GM12865 (cell line): ENCODE results near the gene CACNA2D1.
"Not testable (repeated sequence)": the region's sequence is repeated elsewhere in the genome, so short reads cannot be mapped to it uniquely, and the experiment has no call there.

Source experiments
- DNase-seq: peaks from one replicate; pipeline ENCODE4 v3.0.0; 2010; ENCODE audit warnings: low read depth
- H3K4me3 ChIP-seq: 2 replicates; pipeline ENCODE4 v1.5.1; 2011; ENCODE audit warnings: mild to moderate bottlenecking, low read depth, low read length, control low read depth
- TF ChIP-seq, protein P1 (sequence below): IDR thresholded peaks from 2 replicates; pipeline ENCODE4 v1.5.1; 2011; ENCODE audit warnings: low read length, control low read depth, low read depth, inconsistent platforms; ENCODE audit not compliant: insufficient read depth; ENCODE audit errors: missing control alignments

The CACNA2D1 gene

DNA sequence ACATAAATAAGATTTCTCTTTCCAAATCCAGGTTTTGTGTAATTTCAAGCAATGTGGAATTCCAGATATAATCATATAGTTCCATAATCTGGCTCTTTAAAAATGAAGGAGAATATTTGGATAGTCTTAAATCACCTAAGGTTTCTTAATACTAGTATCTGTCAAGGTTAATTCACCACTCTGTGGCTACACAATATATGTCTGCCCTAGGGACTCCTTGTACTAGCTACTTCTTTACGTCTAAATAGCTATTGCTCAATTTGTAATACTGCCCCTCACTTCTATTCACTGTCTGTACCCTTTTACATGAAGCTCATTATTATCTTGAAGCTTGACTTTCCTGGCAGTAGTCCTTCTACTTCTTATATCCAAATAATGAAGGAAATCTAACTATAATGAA, 47.2 kb downstream of the CACNA2D1 start:
- TF ChIP-seq, protein P1, sequence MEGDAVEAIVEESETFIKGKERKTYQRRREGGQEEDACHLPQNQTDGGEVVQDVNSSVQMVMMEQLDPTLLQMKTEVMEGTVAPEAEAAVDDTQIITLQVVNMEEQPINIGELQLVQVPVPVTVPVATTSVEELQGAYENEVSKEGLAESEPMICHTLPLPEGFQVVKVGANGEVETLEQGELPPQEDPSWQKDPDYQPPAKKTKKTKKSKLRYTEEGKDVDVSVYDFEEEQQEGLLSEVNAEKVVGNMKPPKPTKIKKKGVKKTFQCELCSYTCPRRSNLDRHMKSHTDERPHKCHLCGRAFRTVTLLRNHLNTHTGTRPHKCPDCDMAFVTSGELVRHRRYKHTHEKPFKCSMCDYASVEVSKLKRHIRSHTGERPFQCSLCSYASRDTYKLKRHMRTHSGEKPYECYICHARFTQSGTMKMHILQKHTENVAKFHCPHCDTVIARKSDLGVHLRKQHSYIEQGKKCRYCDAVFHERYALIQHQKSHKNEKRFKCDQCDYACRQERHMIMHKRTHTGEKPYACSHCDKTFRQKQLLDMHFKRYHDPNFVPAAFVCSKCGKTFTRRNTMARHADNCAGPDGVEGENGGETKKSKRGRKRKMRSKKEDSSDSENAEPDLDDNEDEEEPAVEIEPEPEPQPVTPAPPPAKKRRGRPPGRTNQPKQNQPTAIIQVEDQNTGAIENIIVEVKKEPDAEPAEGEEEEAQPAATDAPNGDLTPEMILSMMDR, result no peak
- H3K4me3 ChIP-seq, result no peak overlapping the region
- DNase-seq, result no peak

DNA sequence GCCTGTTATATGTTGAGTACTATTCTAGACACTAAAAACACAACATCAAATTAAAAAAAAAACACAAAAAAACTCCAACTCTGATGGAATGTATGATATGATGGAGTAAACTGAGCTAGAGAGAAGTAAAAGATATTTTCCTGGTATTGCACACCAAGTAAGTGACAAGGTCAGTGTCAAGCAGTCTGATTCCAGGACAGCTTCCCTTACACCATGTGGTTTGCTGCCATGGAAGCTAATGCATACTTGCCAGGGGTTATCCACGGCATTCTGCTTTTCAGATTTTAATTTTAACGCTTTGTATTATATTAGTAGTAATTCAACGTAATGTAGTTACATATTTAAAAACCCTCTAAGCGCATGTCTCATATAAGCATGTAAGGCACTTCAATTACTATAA, 48.4 kb downstream of the CACNA2D1 start:
- no peak overlapping the region for H3K4me3 ChIP-seq
- no peak for DNase-seq
- TF ChIP-seq, protein P1, result no peak

DNA sequence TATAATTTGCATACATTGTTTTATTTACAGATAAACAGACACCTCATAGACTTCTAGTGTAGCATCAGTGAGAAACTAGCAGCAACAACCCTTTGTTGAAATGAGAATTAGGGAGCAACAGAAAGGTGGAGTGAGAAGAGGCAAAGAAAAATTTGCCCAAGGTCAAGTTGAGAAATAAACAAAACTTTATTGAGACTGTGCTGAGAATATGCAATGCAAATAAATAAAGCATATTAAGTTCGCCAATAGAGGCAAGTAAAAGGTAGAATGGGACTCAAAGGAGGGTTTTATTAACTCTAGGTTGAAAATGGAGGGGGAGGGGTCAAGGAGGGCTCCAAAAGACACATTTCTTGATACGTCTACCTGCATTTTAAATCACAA, 49.7 kb downstream of the CACNA2D1 start:
- no peak overlapping the region for H3K4me3 ChIP-seq
- TF ChIP-seq, protein P1, result no peak
- DNase-seq, result no peak

DNA sequence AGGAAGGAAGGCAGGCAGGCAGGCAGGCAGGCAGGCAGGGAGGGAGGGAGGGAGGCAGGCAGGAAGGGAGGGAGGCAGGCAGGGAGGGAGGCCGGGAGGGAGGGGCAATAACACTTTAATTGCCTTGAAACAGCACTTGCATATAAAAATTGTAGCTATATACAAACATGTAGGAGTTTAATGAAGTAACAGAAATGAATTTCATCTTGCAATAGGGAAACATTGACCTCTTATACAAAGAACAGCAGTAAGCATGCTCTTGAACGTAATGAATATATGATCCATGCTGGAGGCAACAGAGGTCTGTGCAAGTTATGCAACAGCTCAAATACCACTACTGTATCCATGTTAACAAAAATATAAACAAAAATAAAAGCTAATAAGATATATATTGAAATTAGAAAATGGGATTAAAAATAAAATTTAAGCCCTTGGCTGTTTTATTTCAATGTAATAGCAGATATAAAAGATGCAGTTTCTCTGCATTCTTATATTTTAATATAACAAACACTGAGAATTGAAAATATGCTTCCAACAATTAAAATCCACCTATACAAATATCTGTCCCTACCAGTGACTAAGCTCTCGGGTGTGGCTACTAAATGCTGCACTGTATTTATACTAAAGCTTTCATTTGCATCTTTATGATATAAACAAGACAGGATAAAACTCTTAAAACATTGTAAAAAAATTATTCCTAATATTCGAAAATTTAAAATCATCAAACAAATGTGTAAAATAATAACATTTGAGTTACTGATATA, 50.3 kb downstream of the CACNA2D1 start:
- TF ChIP-seq, protein P1, result no peak
- no peak for DNase-seq
- no peak overlapping the region for H3K4me3 ChIP-seq

DNA sequence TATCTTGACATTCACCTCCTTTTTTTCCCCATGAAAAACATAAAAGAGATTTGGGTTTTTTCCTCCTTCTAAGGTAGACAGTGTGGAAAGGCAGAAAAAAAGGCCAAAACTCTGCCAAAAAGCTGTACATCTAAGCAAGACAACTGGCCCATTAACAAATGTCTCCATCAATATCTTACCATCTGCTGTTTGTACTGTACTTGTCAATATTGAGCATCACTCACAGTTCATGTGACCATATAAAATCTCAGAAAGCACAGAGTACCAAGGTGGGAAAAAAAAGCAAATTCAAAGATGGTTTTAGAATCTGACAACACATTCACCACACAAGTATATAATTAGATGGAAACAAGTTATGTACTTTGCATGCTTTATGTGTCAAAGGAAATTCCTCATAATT, 52.6 kb downstream of the CACNA2D1 start:
- DNase-seq, result no peak
- TF ChIP-seq, protein P1, result no peak
- H3K4me3 ChIP-seq, result no peak overlapping the region

DNA sequence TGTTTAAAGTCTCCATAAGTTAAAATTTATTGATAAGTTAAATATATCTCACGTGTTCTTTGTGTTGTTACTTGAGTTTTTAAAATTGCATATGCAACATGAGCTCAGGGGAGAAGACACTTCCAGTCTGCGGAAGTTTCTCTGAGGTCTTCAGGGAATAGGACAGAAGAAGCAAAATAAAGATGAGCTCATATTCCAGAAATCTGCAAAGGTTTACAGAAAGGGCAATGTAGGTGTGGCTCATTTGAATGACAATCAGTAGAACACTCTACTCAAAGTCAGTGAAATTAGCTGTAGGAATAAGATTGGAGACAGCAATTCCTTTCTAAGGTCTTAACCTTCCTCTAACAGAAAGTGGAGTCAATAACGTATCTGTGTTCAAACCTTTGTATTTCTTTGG, 53.7 kb downstream of the CACNA2D1 start:
- TF ChIP-seq, protein P1, result no peak
- no peak overlapping the region for H3K4me3 ChIP-seq
- DNase-seq, result no peak

DNA sequence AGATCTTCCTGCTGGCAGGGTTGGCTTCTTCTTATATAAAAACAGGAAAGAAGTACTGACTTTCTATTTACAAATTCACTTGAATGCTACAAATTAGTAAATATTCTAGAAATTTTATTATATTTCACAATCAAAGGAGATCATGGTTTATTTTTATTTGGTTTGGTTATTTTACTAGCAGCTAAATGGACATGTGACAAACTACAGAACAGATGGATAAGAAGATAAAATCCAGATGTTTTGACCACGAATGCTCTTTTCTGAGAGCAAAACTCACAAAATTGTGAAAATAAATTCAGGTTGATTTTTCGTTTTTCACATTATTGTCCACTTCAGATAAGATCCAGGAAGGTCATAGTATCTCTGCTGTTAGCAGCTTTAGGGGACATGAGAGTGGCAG, 55.4 kb downstream of the CACNA2D1 start:
- DNase-seq, result no peak
- no peak overlapping the region for H3K4me3 ChIP-seq
- TF ChIP-seq, protein P1, result no peak

DNA sequence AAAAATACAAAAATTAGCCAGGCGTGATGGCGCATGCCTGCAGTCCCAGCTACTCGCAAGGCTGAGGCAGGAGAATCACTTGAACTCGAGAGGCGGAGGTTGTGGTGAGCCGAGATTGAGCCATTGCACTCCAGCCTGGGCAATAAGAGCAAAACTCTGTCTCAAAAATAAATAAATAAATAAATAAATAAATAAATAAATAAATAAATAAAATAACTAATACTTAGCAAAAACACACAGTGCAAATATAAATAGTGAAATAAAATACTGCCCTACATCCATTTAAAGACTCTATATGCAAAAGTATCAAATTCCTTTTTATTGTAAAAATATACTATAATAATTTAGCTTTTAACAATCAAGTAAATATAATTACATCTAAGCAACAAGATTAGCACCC, 57.0 kb downstream of the CACNA2D1 start:
- DNase-seq, H3K4me3 ChIP-seq: not testable (repeated sequence)
